H1 (cell line): ENCODE data around the gene TAF3.

Source experiments
- CREB1 ChIP-seq: IDR thresholded peaks from 2 replicates; pipeline ENCODE4 v1.6.1; 2012; ENCODE audit warnings: inconsistent platforms
- POLR2AphosphoS5 ChIP-seq: IDR thresholded peaks from 2 replicates; pipeline ENCODE4 v1.6.1; 2011; ENCODE audit warnings: low read depth, low read length
- RAD21 ChIP-seq, 2 experiments: IDR thresholded peaks in 1 of 2; conservative IDR thresholded peaks in 1 of 2; 2 replicates each; pipeline ENCODE4 v1.6.1; 2011; ENCODE audit warnings: low read depth in 2 of 2, low read length in 2 of 2, improper control_type of control experiment in 1 of 2, inconsistent platforms in 1 of 2, mild to moderate bottlenecking in 1 of 2, moderate library complexity in 1 of 2
- YY1 ChIP-seq: IDR thresholded peaks from 2 replicates; pipeline ENCODE4 v1.6.1; 2011; ENCODE audit warnings: low read depth, mild to moderate bottlenecking, low read length
- TF ChIP-seq, protein P1 (sequence below), 3 experiments: IDR thresholded peaks; 1 replicate in 2 of 3; 2 replicates in 1 of 3; pipeline versions ENCODE4 v1.5.1 to v1.6.1; 2011; ENCODE audit warnings: low read length in 3 of 3, mild to moderate bottlenecking in 3 of 3, inconsistent platforms in 2 of 3, low read depth in 1 of 3, moderate library complexity in 1 of 3; ENCODE audit not compliant: insufficient read depth in 1 of 3; ENCODE audit errors: control extremely low read depth in 1 of 3

- no peak for TF ChIP-seq RAD21 (IDR thresholded peaks at IDR 0.05 in 1 of 2, conservative IDR thresholded peaks at IDR 0.05 in 1 of 2; ENCODE audit: low read depth in 2 of 2, low read length in 2 of 2)
- TF ChIP-seq, protein P1, sequence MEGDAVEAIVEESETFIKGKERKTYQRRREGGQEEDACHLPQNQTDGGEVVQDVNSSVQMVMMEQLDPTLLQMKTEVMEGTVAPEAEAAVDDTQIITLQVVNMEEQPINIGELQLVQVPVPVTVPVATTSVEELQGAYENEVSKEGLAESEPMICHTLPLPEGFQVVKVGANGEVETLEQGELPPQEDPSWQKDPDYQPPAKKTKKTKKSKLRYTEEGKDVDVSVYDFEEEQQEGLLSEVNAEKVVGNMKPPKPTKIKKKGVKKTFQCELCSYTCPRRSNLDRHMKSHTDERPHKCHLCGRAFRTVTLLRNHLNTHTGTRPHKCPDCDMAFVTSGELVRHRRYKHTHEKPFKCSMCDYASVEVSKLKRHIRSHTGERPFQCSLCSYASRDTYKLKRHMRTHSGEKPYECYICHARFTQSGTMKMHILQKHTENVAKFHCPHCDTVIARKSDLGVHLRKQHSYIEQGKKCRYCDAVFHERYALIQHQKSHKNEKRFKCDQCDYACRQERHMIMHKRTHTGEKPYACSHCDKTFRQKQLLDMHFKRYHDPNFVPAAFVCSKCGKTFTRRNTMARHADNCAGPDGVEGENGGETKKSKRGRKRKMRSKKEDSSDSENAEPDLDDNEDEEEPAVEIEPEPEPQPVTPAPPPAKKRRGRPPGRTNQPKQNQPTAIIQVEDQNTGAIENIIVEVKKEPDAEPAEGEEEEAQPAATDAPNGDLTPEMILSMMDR (IDR thresholded peaks at IDR 0.05; ENCODE audit: control extremely low read depth in 1 of 3, insufficient read depth in 1 of 3, low read depth in 1 of 3, low read length in 3 of 3), result no peak
- TF ChIP-seq POLR2AphosphoS5, result no peak
- TF ChIP-seq YY1, result no peak
- TF ChIP-seq CREB1, result no peak
Observed at GRCh38 chr10:7960108-7960507, 141.8 kb downstream of the TAF3 start.
